ENCODE results near the gene TSPAN9. TPM values are rescaled to one million over a fixed set of nuclear protein-coding genes. Genes with fewer than 3 reads are reported as not detected.
A peak's percentile ranks its signal among the peaks of the same experiment; 100 is the strongest.

Gene TSPAN9
- total and polyA plus RNA-seq, 2 of the 4 experiments (the other 2 are of a cell fraction): 17.7 to 39.1 TPM

- no peak overlapping the region for H4K91ac ChIP-seq (ENCODE audit: insufficient read depth, low read depth, low read length)
- dilution Hi-C loops (cut with HindIII; ENCODE audit: low sequenced_read_pairs, unreplicated experiment): no loop called here
- no peak overlapping the region for H3K18ac ChIP-seq (ENCODE audit: low read depth, low read length)
- peaks cover 15% of the 10 kb centered on the region for H4K20me1 ChIP-seq (ENCODE audit: insufficient read depth, low read length)
- H3K9me1 ChIP-seq (ENCODE audit: insufficient read depth, low read length): no peaks in the 10 kb centered on the region
- TF ChIP-seq MAZ (IDR thresholded peaks at IDR 0.05; ENCODE audit: borderline replicate concordance, low read depth, low read length) (peak; percentile 14; the same call in 1 of the 2 replicates), RFX5 (IDR thresholded peaks at IDR 0.05; ENCODE audit: low read depth, low read length) (no peak), RCOR1 (IDR thresholded peaks at IDR 0.05; ENCODE audit: insufficient replicate concordance, low read length) (peak; percentile 97)
- no peak overlapping the region for H3K14ac ChIP-seq (replicated peaks; ENCODE audit: low read depth, low read length)
- CTCF ChIA-PET: interaction anchor here (2.9 to 3.0 kb wide), 2 partner anchors 138 to 199 kb away, joined by 25 to 31 read pairs; no protein-coding TSS in a partner anchor
- intact Hi-C loops (cut with micrococcal nuclease): no loop called here
- H4K8ac ChIP-seq (ENCODE audit: low read depth in 2 of 2, low read length in 2 of 2): no peak overlapping the region
- H3K4me1 ChIP-seq (ENCODE audit: control insufficient read depth, insufficient read depth, low read length): 0 out of 2 replicates have a peak, but pooled peaks cover 2% of the 10 kb centered on the region
- no peak overlapping the region for H2AK9ac ChIP-seq (replicated peaks; ENCODE audit: low read depth, low read length, poor library complexity)
- no peak overlapping the region for H2AFZ ChIP-seq (replicated peaks; ENCODE audit: low read length, poor library complexity)
- H2BK120ac ChIP-seq (ENCODE audit: low read depth, low read length): no peak overlapping the region
- H3K23ac ChIP-seq (ENCODE audit: low read depth, low read length): no peak overlapping the region
- no peak overlapping the region for H2BK5ac ChIP-seq (ENCODE audit: low read depth, low read length, poor library complexity, severe bottlenecking)
- no peaks in the 10 kb centered on the region for H3K36me3 ChIP-seq (ENCODE audit: control insufficient read depth, insufficient read depth, low read length)
- H3K9ac ChIP-seq (ENCODE audit: low read depth, low read length): no peak overlapping the region
- H3K27me3 ChIP-seq (ENCODE audit: control insufficient read depth, insufficient read depth, low read length): no peaks in the 10 kb centered on the region
- H3K27ac ChIP-seq (ENCODE audit: insufficient read depth, low read length): no peak overlapping the region
- no peak overlapping the region for H3K4me3 ChIP-seq (ENCODE audit: insufficient read depth, low read depth, low read length)
- DNase-seq: peak; percentile 49
- POLR2A ChIA-PET (ENCODE audit: unreplicated experiment): no interaction called here
- ATAC-seq (ENCODE audit: low read depth): peak; percentile 35
- H3K79me1 ChIP-seq (ENCODE audit: low read depth in 1 of 2, low read length in 2 of 2): no peaks in the 10 kb centered on the region
- H2AK5ac ChIP-seq (ENCODE audit: low read depth, low read length): no peak overlapping the region
- H3K4me2 ChIP-seq (ENCODE audit: low read depth, low read length): no peak overlapping the region
- H2BK15ac ChIP-seq (ENCODE audit: low read depth, low read length): no peak overlapping the region
- in situ Hi-C loops (cut with MboI; ENCODE audit: low sequenced_read_pairs): loop anchor here (5.0 kb wide), 1 partner anchor 136 kb away; no protein-coding TSS in a partner anchor
- BruUV-seq (replicated peaks): no TSS peak
- no peak overlapping the region for H4K5ac ChIP-seq (ENCODE audit: low read depth, low read length)
- H3K9me3 ChIP-seq (ENCODE audit: control insufficient read depth, insufficient read depth, low read length): no peaks in the 10 kb centered on the region
- peak overlapping the region; percentile 16; the same call in 1 of the 2 replicates for H3K4ac ChIP-seq (ENCODE audit: low read depth, low read length)
- WGBS, 2 experiments (ENCODE audit: extremely low coverage in 2 of 2, insufficient read length in 1 of 2): 68% methylated on average over 4 of the region's 7 CpGs; no CpG with 5 or more reads in 1 of the 2 experiments
- H2BK20ac ChIP-seq (ENCODE audit: low read depth, low read length): no peak overlapping the region
- no peak overlapping the region for H3K56ac ChIP-seq (ENCODE audit: extremely low read depth, insufficient read depth, low read length)
Measured at GRCh38 chr12:3273409-3273853, 196.3 kb downstream of the TSPAN9 start.
